HG02763 (cell line): Measurements from ENCODE around the gene GPC5.

ENCODE experiments used
- ATAC-seq: cut with Tn5 transposase; IDR thresholded peaks from one replicate; pipeline ENCODE4 v1.9.1; 2021; ENCODE audit warnings: mild to moderate bottlenecking, moderate library complexity; ENCODE audit not compliant: unreplicated experiment

The GPC5 gene

GRCh38 chr13:91702411-91702810, 304.0 kb downstream of the GPC5 start:
- ATAC-seq: no peak

DNA sequence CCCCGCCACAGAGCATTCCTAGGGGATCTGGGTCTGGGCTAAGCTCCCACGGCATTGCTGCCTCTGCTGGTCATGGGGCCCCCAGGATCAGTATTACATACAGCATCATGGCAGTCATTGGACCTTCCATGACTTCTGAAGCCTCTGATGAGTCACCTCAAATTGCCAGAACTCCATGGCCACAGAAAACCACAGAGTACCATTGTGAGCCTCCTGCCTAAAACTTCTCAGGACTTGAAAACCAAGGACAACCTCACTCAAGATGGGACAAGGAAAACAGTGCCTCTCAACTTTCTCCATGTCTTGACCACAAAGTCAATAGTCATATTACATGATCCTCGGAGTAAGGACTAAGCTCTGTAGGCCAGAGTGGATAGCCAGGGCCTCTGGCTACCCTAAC, 306.0 kb downstream of the GPC5 start:
- no peak for ATAC-seq

DNA sequence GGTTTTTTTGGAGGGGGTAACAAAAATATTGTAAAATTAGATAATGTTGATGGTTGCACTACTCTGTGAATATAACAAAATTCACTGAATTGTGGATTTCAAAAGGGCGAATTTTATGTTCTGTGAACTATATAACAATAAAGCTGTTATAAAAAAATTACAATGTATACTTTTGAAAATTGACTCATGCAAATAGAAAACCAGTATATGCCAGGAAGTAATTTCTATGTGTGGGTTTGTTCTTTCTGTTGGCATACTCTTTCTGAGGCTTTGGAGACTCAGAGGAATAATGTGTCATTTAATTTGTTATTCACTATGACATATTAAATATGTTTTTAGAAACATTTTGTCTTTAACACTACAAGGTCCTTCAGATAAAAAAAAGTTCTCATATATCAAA, 310.1 kb downstream of the GPC5 start:
- ATAC-seq: no peak

GRCh38 chr13:91709180-91709579, 310.8 kb downstream of the GPC5 start:
- no peak for ATAC-seq

GRCh38 chr13:91710733-91711132, 312.3 kb downstream of the GPC5 start:
- no peak for ATAC-seq

DNA sequence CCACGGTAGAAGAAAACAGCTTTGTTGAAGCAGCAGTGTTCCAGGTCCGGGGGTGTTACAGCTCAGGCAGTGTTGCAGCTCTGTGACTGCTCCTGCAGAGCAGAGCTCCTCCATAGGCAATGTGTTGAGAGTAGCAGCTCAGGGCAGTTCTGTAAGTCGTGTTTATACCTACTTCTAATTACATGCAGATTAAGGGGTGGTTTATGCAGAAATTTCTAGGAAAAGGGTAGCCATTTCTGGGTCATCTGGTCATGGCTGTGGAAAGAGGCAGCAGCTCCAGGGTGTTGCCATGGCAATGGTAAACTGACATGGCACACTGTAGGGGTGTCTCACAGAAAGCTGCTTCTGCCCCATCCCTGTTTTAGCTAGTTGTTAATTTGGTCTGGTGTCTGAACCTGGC, 316.4 kb downstream of the GPC5 start:
- no peak for ATAC-seq

DNA sequence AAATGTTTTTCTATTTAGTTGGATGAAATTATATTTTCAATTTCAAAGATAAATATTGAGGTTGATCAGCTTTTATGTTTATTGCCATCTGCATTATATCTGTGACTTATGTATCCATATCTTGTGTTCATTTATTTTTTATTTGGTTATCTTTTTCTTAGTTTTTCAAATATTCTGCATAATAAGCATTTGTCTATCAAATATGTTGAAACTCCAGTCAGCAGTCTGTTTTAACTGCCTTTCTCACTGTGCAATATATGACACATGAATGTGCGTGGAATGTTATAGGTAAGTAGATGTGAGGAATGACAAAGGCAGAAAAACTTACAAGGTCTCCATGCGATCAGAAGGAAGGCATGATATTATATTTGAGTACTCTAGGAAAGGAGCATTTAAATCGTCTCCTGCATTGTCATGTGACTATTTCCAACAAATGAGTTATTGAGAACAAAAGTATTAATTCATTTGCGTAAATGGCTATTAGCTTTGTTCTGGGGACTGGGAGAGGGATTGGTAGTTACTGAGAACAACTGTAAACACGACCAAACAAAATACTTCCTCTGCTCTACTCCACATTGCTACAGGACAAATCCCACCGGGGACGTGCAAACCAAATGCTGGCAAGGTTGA, 318.1 kb downstream of the GPC5 start:
- ATAC-seq: no peak

DNA sequence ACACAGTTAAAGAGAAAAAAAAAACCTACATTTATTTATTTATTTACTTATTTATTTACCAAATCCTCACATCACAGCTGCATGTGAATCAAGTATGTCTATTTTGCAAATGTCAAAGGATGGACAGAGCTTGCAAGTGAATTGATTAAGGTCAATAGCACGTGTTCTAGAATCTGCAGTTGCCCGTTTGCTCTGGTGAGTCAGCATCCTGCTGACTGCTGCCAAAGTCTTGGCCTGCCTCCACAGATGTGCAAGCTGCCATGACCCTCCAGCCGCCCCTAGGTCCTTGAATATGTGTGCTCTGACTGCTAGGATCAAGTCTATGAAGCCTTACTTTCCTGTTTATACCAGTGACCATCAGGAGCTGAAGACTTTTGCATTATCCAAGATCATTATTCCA, 320.6 kb downstream of the GPC5 start:
- ATAC-seq: no peak

GRCh38 chr13:91721413-91721812, 323.0 kb downstream of the GPC5 start:
- no peak for ATAC-seq

GRCh38 chr13:91722267-91722884, 324.0 kb downstream of the GPC5 start:
- ATAC-seq: no peak

GRCh38 chr13:91724591-91724990, 326.2 kb downstream of the GPC5 start:
- no peak for ATAC-seq

GRCh38 chr13:91725646-91726045, 327.2 kb downstream of the GPC5 start:
- no peak for ATAC-seq

- ATAC-seq: no peak
These were observed 328.2 kb downstream of the GPC5 start for GRCh38 chr13:91726671-91727070.

DNA sequence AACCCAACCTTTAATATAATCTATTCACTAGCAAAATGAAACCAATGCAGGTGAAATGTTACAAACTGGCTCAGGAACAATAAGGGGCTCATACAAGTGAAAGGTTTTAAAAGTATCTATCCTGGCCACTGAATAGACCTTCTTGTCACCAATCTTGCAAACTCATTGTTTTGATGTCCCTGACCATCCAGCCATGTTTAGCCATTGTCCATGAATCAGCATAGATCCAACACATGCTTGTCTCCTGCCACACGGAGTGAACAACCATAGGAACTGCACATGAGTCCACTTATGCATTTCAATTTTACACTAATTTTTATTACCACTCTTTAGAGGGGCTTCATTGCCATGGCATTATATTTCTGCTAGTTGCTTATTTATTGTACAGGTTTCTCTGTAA, 331.4 kb downstream of the GPC5 start:
- no peak for ATAC-seq

GRCh38 chr13:91739751-91740150, 341.3 kb downstream of the GPC5 start:
- no peak for ATAC-seq

DNA sequence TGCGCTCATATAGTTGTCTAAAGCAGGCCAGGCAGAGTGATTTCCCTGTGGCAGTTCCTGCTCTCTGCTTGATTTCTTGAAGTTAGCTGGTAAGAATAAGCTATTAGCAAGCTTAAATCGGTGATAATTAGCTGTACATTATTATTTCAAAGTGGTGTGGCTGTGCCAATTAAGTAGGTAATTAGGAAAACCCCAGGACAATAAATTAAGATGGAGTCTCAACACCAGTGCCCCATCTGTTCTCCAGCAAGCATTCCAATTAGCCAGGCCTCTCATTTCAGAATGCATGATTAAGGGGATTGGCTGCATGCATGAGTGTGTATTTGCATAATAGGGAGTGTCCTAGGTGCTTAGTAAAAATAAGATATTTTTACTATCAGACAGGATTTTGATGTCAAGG, 342.3 kb downstream of the GPC5 start:
- ATAC-seq: no peak

DNA sequence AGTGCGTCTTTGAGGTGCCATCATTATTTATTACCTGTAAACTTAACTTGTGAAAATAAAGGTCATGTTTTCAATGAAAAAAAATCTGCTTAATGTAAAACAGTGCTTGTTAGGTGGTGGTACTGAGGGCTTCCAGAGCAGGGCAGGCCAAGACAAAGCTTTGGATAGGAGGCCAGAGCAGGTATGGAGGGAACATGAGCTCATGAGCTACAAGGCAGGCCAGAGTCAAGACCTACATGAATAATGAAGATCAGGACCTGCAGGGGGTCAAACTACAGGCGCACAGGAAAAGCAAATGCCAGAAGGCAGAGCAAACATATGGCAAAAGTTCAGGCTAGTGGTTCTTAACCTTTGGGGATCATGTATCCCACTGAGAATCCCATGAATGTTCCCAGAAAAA, 343.5 kb downstream of the GPC5 start:
- ATAC-seq: no peak

GRCh38 chr13:91744284-91744683, 345.9 kb downstream of the GPC5 start:
- ATAC-seq: no peak

- ATAC-seq: no peak
These were observed 347.5 kb downstream of the GPC5 start for GRCh38 chr13:91745967-91746366.

- ATAC-seq: no peak
These were observed 348.8 kb downstream of the GPC5 start for GRCh38 chr13:91747186-91747585.

DNA sequence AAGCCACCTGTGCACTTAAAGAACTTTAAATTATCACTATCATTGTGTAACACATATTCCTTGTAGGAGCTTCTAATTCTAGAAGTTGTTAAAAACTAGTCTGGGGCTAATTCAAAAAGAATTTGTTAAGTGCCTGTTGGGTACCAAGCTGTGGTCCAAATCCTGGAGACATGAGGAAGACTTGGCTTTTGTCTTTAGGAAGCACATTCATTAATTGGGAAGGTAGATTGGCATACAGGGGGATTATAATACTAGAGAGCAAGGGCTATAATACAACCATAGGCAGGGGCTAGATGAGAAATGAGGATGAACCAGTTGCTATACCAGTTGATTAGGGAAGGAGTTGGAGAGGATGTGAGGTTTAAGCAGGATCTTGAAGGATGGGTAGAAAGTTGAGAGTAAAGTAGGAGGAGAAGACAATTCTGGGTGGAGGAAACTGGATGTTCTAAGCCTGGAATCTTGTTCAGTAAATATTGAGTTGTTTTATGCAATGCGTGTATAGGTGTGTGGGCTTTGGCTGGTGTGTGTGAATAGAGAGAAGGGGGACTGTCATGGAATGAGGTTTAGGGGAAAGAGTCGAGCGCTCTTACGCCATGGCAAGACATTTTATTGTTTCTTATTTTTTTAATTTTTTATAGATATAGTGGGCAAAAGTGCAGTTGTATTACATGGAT, 350.1 kb downstream of the GPC5 start:
- ATAC-seq: no peak

- no peak for ATAC-seq
These were observed 360.3 kb downstream of the GPC5 start for GRCh38 chr13:91758724-91759123.
